GM19238 (cell line): Measurements from ENCODE around the gene ETNK2.

Source experiments
- DNase-seq: peaks from one replicate; pipeline ENCODE4 v3.0.0; 2011; ENCODE audit warnings: low spot score; ENCODE audit not compliant: insufficient read length

Gene ETNK2

DNA sequence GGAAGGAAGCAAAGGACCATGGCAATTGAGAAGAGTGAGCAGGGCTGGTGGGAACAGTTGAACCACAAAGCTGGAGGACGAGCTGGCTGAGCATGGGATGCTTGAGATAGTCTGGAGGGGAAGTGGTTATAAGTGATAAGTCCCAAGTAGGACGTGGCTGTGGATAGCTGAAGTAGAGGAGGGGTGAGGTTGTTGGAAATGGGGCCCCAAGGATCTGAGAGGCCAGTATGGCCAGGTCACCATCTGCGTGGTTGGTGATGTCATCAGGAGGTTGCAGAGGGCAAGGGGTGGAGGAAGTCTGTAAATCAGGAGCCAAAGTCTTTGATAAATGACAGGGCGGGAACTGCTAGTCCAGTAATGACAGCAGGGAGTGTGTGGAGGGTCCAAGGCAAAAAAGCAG is 25.3 kb upstream of the ETNK2 start:
- no peak for DNase-seq

DNA sequence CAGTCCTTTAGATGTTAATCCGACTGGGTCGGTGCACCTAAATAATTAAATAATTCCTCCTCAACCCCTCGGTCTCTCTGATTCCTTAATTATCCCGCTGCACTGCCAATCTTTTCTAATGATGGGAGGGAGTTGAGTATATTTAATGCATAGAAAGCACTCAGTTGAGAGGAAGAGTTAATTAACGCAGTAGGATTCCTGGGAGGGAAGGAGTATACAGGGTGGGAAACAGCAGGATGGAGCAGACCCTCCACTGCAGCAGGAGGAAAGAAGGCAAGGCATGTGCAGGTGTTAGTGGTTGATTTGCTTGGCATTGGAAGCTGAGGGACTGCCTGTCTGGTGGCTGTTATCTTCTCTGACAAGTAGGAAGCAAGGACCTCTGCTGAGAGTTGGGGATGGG is 24.2 kb upstream of the ETNK2 start:
- no peak for DNase-seq

DNA sequence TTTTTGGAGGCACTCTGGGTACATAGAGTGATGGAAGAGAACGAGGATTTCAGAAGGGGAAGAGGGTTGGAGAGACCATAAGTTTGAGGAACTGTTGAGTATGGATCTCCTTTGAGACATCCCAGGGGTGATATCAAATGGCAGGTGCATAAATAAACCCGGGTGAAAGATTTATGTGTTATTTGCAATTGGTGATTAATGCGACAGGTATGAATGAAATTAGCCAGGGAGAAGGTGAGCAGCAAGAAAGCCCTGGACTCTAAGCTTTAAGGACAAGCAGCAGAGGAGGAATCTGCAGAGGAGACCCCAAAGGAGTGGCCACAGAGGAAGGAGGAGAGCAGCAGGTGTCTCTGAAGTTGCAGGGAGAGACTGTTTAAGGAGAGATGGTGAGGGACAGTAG is 23.1 kb upstream of the ETNK2 start:
- DNase-seq, result no peak

DNA sequence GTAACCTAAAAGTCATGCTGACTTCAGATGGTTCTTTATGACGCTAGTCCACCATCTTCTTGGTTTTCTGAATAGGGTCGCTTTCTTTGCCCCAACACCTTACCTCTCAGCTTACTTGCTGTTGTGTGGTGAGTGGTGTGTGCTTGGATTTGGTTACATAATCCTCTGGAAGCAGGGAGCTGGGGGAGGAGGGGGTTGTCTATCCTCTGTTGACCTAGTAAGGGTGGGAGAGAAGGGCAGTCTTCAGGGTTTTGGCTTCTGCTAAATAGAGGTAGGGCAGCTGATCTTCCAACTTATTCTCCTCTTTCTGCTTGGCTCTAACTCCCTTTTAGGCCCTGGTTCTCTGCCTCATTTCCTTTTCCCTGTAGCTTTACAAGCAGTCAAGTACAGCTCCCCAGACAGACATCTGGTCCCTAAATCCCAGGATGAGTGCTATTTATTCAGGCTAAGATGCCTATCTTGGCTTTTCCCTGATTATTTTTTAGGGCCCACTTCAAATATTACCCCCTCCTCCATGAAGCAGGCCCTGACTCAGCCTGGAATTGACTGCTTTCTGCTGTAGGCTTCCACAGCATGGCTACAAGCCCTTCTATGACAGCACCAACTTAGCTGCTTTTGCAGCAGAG is 20.7 kb upstream of the ETNK2 start:
- no peak for DNase-seq

DNA sequence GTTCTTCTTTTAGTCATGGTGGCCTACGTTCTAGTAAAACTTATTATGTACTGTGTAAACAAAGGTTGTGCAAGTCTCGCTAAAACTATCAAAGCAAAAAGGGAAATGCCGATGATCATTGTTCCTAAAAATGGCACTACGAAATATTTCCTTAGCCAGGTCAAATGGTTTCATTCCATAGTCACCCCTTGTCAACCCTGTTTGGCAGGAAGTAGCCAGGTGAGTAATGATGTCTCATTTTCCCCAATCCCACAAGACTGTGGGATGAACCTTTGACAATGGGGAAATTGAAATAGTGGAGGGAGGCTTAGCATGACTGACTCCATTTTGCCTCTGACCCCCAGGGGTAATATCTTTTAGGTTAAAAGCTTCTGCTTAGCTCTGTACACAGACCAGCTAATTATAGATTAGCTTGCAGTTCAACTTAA is 19.9 kb upstream of the ETNK2 start:
- DNase-seq, result no peak

DNA sequence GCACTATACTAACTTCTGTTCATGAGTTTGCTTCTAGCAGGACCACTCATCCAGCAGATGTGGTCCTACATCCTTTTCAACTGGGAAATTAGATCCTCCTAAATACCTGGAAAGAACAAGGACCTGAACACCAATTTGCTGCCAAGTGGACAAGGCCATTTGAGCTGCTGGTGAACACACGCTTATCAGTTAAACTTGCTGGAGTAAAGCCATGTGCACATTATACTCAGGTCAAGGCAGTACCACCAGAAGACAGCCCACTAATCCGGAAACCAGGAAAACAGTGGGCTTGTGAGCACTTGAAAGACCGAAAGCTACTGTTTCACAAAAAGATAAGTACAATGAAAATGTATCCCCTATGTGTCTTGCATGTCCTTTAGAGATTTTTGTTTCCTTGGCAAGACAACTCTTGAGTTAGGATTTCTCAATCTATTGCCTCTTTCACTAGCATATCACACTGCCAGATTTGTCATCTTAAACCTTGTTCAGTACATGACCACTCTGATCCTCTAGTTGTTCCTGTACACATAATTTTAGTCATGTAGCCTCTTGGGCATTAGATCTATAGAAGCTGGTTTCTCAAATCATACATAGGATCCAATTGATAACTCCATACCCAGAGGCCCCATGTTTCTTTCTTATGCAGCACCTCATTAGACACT is 18.8 kb upstream of the ETNK2 start:
- no peak for DNase-seq

DNA sequence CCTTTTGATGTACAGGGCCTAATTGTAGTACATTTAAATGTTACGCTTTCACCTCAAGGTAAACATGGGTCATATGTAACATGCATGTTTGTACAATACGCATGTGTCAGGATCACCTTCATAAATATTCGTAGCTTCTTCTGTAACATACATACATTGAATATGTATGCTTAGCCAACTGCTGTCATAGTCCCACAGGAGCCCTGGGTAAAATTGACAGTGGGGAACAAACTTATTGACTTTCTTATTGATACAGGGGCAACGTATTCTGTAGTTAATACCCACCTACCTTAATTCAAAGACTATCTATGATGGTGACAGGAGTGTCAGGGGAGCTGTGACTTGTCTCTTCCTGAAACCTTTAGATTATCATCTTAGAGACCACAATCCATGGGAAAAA is 18.0 kb upstream of the ETNK2 start:
- no peak for DNase-seq

DNA sequence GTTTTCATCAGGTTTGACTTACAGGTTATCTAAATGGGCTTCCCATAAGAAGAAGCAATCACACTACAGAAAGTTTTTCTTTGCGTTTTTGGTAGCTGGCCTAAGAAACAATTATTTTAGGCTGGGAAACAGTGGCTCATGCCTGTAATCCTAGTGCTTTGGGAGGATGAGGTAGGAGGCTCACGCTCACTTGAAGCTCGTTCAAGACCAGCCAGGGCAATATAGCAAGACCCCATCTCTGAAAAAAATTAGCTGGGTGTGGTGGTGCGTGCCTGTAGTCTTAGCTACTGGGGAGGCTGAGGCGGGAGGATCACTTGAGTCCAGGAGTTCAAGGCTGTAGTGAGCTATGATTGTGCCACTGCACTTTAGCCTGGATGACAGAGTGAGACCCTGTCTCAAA is 15.9 kb upstream of the ETNK2 start:
- no peak for DNase-seq

DNA sequence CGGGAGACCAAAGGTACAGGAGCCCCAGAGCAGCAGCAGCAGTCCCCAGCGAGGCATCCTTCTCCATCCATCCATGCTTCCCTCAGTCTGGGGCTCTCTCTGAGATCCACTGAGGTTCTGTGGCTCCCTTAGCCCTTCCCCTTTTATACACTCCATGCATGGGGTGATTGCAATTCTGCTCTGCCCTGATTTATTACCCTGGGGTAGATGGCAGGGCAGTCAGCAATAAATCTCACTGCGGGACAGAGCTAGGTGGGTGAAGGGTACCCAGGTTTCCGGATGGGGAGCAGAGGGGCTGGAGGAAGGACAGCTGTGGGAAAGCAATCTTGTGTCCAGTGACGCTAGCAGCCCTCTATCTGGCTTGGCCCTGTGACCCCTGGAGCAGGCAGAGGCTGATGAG is 14.4 kb upstream of the ETNK2 start, which contains the start of gene REN:
Gene REN, minus strand, starts transcription at position 119 of the 400 bp plus-strand sequence. Its CDS starts 44 bp downstream, at position 75.
- no peak for DNase-seq

DNA sequence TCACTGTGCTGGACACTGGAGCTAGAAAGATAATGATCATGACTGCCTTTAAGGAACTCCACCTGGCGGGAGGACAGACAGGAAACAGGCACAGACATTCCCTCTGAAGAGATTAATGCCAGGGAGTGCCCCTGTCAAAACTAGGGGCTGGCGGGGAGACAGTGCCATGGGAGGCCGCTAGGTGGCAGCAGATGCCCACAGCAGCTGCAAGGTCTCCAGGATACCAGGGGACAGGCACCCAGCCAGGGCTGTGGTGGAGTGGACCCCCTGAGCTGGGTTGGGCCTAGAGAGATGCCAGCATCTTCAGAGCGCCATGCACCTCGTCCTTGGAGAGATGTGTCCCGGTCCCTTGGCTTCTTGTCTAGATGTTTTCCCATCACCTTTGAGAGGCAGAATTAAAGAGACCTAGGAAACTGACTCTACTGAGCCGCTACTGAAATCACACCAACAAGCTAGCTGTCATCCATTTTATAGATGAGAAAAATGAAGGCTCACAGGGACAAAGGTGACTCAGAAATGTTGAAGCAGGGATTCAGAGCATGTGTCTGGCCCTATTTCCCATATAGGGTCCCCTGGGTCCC is 10.7 kb upstream of the ETNK2 start:
- DNase-seq, result peak; percentile 84

DNA sequence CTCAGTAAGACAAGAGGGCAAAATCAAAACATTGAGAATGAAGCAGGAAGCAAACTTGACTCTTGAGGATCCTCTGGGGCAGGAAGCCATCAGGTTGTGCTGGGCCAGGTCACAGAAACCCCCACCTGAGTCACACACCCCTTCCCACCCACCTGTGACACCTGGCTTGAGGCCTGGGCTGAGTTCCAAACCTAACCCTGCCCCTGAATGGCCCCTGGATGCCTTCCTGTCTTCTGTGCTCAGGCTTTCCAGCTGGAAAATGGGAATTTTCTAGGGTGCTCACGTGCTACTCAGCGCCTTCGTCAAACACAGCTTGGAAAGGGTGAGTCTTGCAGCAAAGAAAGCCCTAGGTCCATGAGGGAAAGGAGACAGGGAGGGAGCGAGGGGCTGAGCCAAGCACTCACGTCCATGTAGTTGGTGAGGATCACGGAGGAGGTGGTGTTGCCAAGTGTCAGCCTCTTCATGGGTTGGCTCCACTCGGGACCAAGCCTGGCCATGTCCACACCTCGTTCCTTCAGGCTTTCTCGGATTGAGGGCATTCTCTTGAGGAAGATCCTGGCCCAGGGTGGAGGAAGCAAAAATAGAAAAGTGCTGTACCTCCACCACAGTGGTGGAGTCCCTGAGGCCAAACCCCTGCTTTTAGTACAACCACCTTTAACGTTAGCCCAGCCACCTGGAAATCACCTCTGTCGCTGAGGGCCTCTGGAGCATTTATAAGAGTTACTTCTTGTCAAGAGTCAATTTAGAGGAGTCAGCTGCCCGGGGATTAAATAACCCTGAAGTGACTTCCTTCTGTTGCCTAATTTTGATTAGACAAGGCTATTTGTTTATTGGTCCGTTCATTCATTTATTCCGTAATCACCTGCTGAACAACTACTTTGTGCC is 10.0 kb upstream of the ETNK2 start:
- no peak for DNase-seq

DNA sequence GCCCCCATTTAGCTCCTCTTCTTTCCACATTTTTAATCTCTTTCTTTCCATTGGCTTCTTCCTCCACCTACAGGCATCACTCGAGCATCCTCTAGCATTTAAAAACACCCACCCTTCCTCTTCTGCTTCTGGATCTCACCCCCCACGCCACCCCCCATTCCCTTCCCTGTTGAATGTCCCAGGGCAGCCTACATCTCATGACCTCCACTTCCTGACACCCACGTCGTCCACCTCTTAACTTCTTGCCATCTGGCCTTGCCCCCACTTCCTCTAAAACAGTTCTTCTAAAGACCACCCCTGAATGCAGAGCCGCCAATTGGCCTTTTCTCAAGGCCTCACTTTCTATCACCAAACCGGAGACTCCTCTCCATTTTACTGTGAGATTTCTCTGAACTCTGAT is 6.1 kb upstream of the ETNK2 start:
- DNase-seq, result no peak

DNA sequence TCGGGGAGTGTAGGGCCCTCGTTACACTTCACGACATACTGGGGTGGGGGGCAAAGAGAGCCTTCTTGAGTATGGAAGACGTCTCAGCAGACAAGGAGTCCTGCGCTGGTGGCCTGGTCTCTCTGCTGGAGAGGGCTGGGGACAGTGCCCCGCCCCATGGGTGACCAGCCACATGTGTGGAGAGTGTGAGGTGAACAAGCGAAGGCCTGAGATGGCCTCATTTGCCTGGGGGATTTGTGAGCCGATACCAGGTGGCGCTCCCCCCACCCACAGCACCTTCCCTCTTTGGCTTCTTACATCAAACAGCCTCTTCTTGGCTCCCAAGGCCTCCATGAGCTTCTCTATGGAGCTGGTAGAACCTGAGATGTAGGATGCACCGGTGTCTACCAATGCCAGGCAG is 4.0 kb upstream of the ETNK2 start:
- no peak for DNase-seq

DNA sequence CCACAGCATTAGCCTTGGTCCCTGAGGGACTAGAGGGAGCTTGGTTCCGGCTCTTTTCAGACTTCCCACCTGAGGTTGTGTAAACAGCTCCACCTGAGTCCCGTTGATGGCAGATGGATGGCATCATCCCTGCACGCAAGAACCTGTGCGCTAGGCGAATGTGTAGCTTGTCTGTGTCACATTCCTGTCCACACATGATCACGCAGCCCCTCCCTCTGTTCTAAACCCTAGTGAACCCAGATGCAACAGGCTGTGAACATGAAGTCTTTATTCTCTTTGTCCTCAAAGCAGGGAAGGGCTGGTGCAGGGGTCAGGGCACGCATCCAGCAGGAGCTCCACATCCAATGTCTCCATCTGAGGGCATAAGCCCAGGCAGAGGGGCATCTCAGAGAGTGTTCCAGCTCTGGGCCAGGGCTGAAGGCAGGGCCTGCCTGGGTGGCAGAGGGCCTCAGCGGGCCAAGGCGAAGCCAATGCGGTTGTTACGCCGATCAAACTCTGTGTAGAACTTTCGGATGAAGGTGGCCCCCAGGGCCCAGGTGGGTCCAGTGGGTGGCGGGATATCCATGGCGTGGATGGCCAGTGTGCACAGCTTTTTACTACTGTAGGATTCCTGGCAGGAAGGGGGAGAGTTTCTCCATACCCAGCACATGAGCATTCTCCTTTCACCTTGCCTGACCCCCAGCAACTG is 2.9 kb upstream of the ETNK2 start:
- no peak for DNase-seq

DNA sequence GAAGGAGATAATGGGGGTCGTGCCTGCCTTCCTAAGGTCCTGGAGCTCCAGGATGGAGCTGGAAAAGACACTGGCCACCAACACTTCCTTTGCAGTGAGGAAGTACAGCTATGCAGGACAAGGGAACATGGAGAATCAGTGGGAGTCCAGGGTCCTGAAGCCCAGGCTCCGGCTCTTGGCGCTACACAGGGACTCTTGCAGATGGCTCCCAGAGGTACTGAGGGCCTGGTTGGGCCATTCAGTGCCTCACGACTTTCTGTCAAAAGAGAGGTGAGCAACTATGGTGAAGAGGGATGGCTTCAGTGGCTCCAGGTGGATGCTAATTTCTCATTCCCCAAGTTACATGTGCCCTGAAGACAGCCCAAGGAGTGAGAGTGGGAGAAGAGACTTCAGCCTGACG is 1.8 kb upstream of the ETNK2 start:
- DNase-seq, result no peak

DNA sequence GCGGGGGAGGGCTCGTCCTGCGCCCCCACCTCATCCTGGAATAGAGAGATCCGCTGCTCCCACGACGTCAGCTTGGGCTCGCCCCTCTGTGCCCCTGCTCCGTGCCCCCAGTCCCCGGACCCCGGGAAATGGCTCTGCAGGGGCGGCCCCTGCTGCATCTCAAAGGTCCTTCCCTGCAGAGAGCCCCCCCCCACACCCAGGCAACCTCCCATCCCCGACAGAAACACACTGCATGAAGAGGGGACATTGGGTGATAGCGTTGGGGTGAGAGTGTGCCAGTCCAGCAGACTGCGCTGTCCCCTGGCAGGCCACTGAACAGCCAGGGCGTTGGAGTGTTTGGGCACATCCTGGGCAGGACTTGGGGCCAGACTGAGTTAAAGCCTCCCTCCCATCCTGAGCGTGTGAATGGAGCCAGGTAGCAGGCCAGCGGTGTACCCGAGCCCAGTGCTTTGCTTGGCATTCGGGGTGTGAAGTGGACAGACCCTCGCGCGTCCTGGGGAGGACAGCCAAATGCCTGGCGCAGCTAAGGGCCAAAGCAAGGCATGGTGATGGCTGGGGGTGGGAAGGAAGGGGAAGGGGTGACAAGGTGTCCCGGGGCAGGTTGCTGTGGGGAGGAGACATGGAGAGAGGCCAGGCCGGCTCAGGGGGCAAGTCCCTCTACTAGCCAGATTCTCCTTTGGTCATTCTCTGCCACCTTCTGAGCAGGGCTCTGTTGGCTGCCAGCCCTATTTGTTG is 633 bp upstream of the ETNK2 start:
- no peak for DNase-seq

DNA sequence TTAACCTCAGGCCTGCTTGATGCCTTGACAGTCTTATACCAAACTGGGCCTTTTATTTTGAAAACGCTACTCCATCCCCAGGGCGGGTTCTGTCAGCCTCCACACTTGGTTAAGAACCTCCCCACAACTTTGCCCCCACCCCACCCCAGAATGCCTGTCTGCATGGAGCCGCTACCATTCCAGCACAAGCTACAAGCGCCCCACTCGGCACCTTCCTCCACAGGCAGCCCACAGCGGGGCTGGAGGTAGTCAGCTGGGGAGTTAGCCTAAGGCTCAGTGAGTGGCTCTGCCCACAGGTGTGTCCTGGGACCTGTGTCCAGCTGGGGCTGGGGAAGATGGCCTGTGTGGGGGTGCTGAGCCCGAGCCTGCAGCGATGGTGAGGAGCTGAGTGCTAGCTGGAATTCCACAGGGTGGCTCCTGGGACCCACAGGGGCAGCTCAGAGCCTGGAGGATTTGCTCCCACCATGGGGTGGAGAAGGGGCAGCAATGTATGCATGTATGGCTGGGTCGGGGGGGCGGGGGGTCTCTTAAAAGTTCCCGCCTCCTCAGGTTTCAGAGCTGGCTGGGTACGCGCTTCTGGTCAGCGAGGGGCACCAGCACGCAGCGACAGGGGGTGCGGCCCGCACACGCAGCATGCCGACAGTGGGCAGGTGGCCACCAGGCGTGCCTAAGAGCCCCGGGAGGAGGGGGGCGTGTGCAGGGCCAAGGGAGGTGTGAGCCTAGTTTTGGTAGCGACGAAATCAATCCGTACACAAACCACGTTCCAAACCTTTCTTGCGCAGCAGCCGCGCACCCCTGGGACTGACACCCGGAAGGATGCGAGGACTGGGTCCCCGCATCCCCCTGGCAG is 917 bp downstream of the ETNK2 start:
- no peak for DNase-seq

DNA sequence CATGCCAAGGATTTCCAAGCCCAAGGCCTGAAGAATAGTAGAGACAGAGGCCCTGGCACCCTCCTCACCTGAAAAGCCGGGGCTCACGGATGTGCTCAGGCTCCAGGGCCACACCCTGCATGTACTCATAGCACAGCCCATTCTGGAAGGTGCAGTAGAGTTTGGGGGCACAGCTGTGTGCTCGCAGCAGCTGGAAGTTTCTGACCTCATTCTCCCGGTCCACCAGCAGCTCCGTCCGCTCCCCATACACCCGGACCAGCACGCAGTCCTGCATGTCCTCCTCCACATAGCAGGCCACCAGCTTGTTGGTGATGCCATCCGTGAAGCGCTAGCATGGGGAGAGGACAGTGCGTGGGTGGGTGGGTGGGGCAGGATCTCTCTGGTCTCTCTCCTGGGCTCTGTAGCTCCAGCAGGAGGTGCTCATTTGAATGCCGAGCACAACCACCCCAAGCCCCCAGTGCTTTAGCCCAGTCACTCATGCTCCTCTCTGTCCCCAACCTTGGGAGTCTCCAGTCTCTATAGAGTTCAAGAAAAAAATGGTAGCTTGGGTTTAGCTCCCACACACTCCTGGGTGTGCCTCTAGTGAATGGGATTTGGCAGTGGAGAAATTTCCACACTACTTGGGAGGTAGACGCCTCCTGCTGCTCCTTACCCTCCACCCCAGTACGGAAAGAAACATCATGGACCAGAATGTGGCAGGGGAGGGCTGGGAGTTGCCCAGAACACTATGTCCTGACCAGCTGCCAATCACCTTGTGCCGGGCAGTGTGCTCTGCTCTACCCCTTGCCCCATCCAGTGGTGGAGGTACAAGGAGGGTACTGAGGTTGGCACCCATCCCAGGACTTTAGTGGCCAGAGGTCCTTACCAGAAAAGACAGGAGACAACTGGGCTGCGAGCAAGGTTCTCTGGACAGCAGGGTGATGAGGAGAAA is 1.9 kb downstream of the ETNK2 start:
- DNase-seq, result no peak

DNA sequence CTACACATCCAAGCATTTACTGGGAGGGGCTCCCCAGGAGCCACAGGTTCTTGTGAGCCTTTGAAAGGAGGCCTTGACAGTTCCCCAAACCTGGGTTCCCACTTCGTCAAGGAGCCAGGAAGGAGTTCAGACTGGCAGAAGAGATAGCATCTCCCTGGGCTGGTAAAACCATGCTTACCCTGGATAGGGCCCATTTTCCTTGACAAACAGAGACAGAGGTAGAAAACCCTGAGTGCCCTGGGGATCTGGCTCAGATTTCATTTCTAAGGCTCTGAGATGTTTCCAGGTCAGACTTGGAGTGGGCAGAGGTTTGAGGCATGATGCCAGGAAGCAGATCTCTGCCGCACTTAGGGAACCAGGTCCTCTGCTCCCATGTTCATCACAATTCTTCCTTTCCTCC is 2.7 kb downstream of the ETNK2 start:
- no peak for DNase-seq
